Hepatic stellate cell (primary cell): ENCODE results near the gene PGLYRP2.

ENCODE experiments used
- DNase-seq: peaks from one replicate; pipeline ENCODE4 v3.0.0; 2011; ENCODE audit warnings: low spot score

PGLYRP2 gene

GRCh38 chr19:15425321-15425950 is 53.9 kb downstream of the PGLYRP2 start:
- no peak for DNase-seq

GRCh38 chr19:15424692-15425272 is 54.5 kb downstream of the PGLYRP2 start:
- DNase-seq: no peak

- DNase-seq: no peak
Measured at GRCh38 chr19:15424121-15424520, 55.2 kb downstream of the PGLYRP2 start.

GRCh38 chr19:15423130-15423529 is 56.2 kb downstream of the PGLYRP2 start:
- no peak for DNase-seq

- no peak for DNase-seq
Measured at GRCh38 chr19:15422296-15423075, 56.8 kb downstream of the PGLYRP2 start.

GRCh38 chr19:15421721-15422260 is 57.5 kb downstream of the PGLYRP2 start:
- no peak for DNase-seq

GRCh38 chr19:15421136-15421695 is 58.1 kb downstream of the PGLYRP2 start:
- DNase-seq: no peak

GRCh38 chr19:15419413-15420025 is 59.8 kb downstream of the PGLYRP2 start:
- no peak for DNase-seq
